ENCODE measurements around the gene GRIP2. TPM values are rescaled to one million over a fixed set of nuclear protein-coding genes. Genes with fewer than 3 reads are reported as not detected.

GRIP2 gene
- total RNA-seq, 6 donors from 2014 or later = 0.33 to 1.0 (median 0.59) TPM

GRCh38 chr3:14528081-14528480 is 12.1 kb downstream of the GRIP2 start:
- H3K4me3 ChIP-seq = no peak overlapping the region
- no peak overlapping the region for H3K27ac ChIP-seq
- no peaks in the 10 kb centered on the region for H3K27me3 ChIP-seq
- no peaks in the 10 kb centered on the region for H3K36me3 ChIP-seq
- WGBS, 2 donors = 73 to 88% methylated on average over 3 of the region's 3 CpGs
- no peaks in the 10 kb centered on the region for H3K9me3 ChIP-seq
- DNase-seq = no peak
- no peak for TF ChIP-seq POLR2AphosphoS5 (IDR thresholded peaks at IDR 0.05)
- TF ChIP-seq POLR2A (IDR thresholded peaks at IDR 0.05) = no peak
- no peak for TF ChIP-seq EP300 (IDR thresholded peaks at IDR 0.05)
- TF ChIP-seq CTCF (IDR thresholded peaks at IDR 0.05) = no peak
- ATAC-seq (ENCODE audit: low FRiP score in 2 of 2) = no peak
- peaks cover 0 to 8% (median 2%) of the 10 kb centered on the region in 4 donors for H3K4me1 ChIP-seq

- Histone ChIP-seq H3K36me3 (no peaks in the 10 kb centered on the region), H3K4me1 (peaks cover 0 to 4% (median 0%) of the 10 kb centered on the region in 4 donors), H3K9me3 (no peaks in the 10 kb centered on the region), H3K27ac (no peak overlapping the region), H3K27me3 (no peaks in the 10 kb centered on the region), H3K4me3 (peak overlapping the region in 1 of 4 donors; percentile 19)
- 63 to 66% methylated on average over 10 to 17 of the region's 17 CpGs for WGBS, 2 donors
- ATAC-seq (ENCODE audit: low FRiP score in 2 of 2) = peak in 1 of 2 donors; percentile 78
- no peak for DNase-seq
- TF ChIP-seq EP300 (IDR thresholded peaks at IDR 0.05) (no peak), POLR2A (IDR thresholded peaks at IDR 0.05) (no peak), CTCF (IDR thresholded peaks at IDR 0.05) (no peak), POLR2AphosphoS5 (IDR thresholded peaks at IDR 0.05) (no peak)
Measured at GRCh38 chr3:14525685-14526631, 14.2 kb downstream of the GRIP2 start.

- H3K27me3 ChIP-seq = no peaks in the 10 kb centered on the region
- WGBS, 2 donors = 80 to 85% methylated on average over 8 to 9 of the region's 9 CpGs
- DNase-seq (no peak), ATAC-seq (ENCODE audit: low FRiP score in 2 of 2) (no peak)
- H3K9me3 ChIP-seq = no peaks in the 10 kb centered on the region
- H3K36me3 ChIP-seq = no peaks in the 10 kb centered on the region
- peaks cover 0 to 4% (median 0%) of the 10 kb centered on the region in 4 donors for H3K4me1 ChIP-seq
- H3K27ac ChIP-seq = no peak overlapping the region
- no peak for TF ChIP-seq CTCF (IDR thresholded peaks at IDR 0.05)
- no peak for TF ChIP-seq EP300 (IDR thresholded peaks at IDR 0.05)
- TF ChIP-seq POLR2A (IDR thresholded peaks at IDR 0.05) = no peak
- TF ChIP-seq POLR2AphosphoS5 (IDR thresholded peaks at IDR 0.05) = no peak
- H3K4me3 ChIP-seq = no peak overlapping the region
Measured at GRCh38 chr3:14524920-14525660, 15.1 kb downstream of the GRIP2 start.

GRCh38 chr3:14524311-14524711 is 15.8 kb downstream of the GRIP2 start:
- peak in 1 of 2 donors; percentile 10 for ATAC-seq (ENCODE audit: low FRiP score in 2 of 2)

More at GRCh38 chr3:14524311-14524711, 15.8 kb downstream of the GRIP2 start:
- no peak overlapping the region for H3K27ac ChIP-seq
- H3K36me3 ChIP-seq = no peaks in the 10 kb centered on the region
- no peaks in the 10 kb centered on the region for H3K27me3 ChIP-seq
- DNase-seq = no peak
- H3K4me1 ChIP-seq = peaks cover 0 to 4% (median 0%) of the 10 kb centered on the region in 4 donors
- TF ChIP-seq POLR2AphosphoS5 (IDR thresholded peaks at IDR 0.05) = no peak
- TF ChIP-seq POLR2A (IDR thresholded peaks at IDR 0.05) = no peak
- TF ChIP-seq EP300 (IDR thresholded peaks at IDR 0.05) = no peak
- no peak for TF ChIP-seq CTCF (IDR thresholded peaks at IDR 0.05)
- H3K9me3 ChIP-seq = no peaks in the 10 kb centered on the region
- 91% methylated on average over 11 to 14 of the region's 14 CpGs for WGBS, 2 donors
- no peak overlapping the region for H3K4me3 ChIP-seq
